Stimulated activated naive CD8-positive, alpha-beta T cell treated with anti-CD3 and anti-CD28 coated beads, Interleukin-15, amount 100 ng/mL, for 72 hours (primary cell): ENCODE results near the gene HADH.
"Not testable (repeated sequence)": the region's sequence is repeated elsewhere in the genome, so short reads cannot be mapped to it uniquely, and the experiment has no call there.

Source experiments
- ATAC-seq: fragments of 150-1000 bp; cut with Tn5 transposase; 2 replicates; pipeline ENCODE4 v1.10.0; 2021; ENCODE audit warnings: mild to moderate bottlenecking, moderate library complexity
- DNase-seq, 2 donors: peaks; one replicate each; pipeline ENCODE4 v3.0.0; 2021 to 2022
- H3K27ac Mint-ChIP-seq, 2 donors: one replicate each; pipeline ENCODE4 v1.8.0; 2022; ENCODE audit warnings: mild to moderate bottlenecking in 2 of 2, mixed read lengths in 2 of 2, moderate library complexity in 2 of 2
- H3K27me3 Mint-ChIP-seq: one replicate; pipeline ENCODE4 v1.8.0; 2022; ENCODE audit warnings: mixed read lengths
- H3K4me1 Mint-ChIP-seq: one replicate; pipeline ENCODE4 v1.8.0; 2022; ENCODE audit warnings: mild to moderate bottlenecking, mixed read lengths
- H3K4me3 Mint-ChIP-seq, 2 donors: one replicate each; pipeline ENCODE4 v1.8.0; 2022; ENCODE audit warnings: mild to moderate bottlenecking in 2 of 2, mixed read lengths in 2 of 2, moderate library complexity in 1 of 2
- H3K9me3 Mint-ChIP-seq, 2 donors: one replicate each; pipeline ENCODE4 v1.8.0; 2022; ENCODE audit warnings: mixed read lengths in 2 of 2

HADH gene

DNA sequence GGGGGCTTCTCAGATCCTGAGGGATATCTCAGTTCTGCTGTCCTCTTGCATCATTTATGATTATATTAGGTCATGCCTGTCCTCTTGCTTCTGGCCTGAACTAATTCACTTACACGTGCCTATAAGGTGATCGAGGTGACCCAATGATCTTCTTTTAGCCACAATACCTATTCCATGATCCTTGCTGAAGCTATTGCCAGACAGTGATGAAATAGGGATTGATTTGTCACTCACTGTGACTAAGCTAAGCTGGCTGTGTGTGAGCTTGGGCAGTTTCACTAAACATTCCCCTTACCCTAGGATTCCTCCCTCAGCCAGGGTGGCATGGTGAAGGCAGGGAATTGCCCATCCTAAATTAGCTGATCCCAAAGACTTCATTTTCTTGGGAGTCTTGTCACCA is 19.0 kb downstream of the HADH start:
- peaks cover 30% of the 10 kb centered on the region for H3K4me1 Mint-ChIP-seq
- DNase-seq (no peak), ATAC-seq (peak; percentile 25)
- no peaks in the 10 kb centered on the region for H3K27me3 Mint-ChIP-seq
- H3K27ac Mint-ChIP-seq = peak overlapping the region in 1 of 2 donors; percentile 28
- H3K9me3 Mint-ChIP-seq = no peaks in the 10 kb centered on the region
- H3K4me3 Mint-ChIP-seq = no peak overlapping the region

DNA sequence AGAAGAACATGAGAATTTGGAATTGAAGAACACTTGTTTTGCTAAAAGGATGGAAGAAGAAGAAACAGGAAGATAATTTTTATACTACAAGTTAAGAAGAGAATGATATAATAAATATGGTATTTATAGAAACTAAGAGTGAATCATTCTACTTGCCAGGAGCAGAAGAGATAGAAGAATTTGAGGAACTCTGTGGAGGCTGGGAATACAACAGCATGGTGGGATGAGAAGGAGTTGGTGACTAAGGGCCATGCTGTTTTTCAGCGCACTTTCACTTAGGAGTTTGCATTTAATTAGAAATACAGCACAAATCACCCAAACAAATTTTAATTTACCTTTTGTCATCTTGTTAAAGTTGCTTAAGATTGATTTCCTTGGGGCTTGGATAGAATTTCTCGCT is 20.5 kb downstream of the HADH start:
- ATAC-seq (no peak), DNase-seq (no peak)
- Mint-ChIP-seq H3K4me3 (no peak overlapping the region), H3K27me3 (no peaks in the 10 kb centered on the region), H3K27ac (no peak overlapping the region), H3K9me3 (no peaks in the 10 kb centered on the region), H3K4me1 (peaks cover 19% of the 10 kb centered on the region)

DNA sequence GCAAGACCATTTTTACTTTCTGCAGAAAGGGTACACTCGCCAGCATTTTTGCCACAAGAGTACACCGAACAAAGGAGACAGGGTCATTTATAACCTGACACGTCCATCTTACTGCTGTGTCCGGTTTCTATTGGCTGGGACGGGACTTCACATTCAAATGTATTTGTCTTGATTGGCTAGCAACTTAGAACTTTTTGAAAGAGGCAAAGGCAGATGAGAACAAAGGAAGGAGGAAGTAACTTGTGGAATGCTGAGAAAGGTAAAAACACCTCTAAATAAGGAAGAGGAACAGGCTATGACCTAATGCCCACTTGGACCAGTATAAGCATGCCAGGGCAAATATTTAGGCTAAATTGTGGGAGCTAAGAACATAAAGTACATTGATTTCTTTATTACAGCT is 22.7 kb downstream of the HADH start:
- not testable (repeated sequence) for H3K9me3 Mint-ChIP-seq, H3K27me3 Mint-ChIP-seq

DNA sequence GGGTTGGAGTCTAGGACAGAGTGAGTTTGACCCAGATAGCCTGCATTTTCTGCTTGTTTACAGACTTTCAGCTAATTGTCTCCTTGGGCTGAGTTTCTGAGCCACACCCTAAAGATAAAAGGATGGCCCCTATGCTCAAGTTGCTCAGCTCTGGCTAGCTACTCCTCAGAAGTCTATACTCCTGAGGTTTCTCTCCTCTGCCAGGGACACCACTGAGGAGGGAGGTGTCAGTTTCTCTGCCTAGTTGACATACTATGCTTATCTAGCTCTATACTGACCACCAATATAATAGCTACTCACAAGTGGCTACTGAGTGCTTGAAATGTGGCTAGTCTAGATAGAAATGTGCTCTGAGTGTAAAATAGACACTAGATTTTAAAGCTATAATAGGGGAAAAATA is 23.6 kb downstream of the HADH start:
- H3K4me3 Mint-ChIP-seq = no peak overlapping the region
- H3K27ac Mint-ChIP-seq = no peak overlapping the region
- no peaks in the 10 kb centered on the region for H3K9me3 Mint-ChIP-seq
- no peak for DNase-seq
- H3K27me3 Mint-ChIP-seq = no peaks in the 10 kb centered on the region
- H3K4me1 Mint-ChIP-seq = peaks cover 6% of the 10 kb centered on the region
- no peak for ATAC-seq

More for the DNA sequence above, 22.7 kb downstream of the HADH start:
- not testable (repeated sequence) for H3K4me1 Mint-ChIP-seq, H3K4me3 Mint-ChIP-seq, ATAC-seq, DNase-seq
- peak overlapping the region in 1 of 2 donors; percentile 26 for H3K27ac Mint-ChIP-seq

DNA sequence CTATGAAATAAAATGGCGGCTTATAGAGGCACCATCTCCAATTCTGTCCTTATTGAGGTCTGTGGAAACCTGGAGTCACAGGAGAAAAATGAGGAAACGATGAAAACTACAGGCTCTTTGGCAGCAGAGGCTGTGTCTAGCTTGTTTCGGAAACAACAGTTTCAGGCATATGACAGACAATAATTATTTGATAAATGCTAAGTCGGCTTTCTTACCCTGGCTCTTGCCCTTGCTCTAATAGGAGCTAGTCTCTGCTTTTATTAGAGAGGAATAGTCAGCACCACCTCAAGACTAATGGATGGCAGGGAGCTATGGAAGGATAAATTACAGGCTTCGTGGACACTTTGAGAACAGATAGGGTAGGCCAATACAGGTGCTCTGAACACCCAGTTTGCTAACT is 24.3 kb downstream of the HADH start:
- H3K9me3 Mint-ChIP-seq = no peaks in the 10 kb centered on the region
- H3K4me1 Mint-ChIP-seq = peaks cover 8% of the 10 kb centered on the region
- no peak for ATAC-seq
- no peaks in the 10 kb centered on the region for H3K27me3 Mint-ChIP-seq
- no peak overlapping the region for H3K27ac Mint-ChIP-seq
- no peak overlapping the region for H3K4me3 Mint-ChIP-seq
- DNase-seq = no peak

DNA sequence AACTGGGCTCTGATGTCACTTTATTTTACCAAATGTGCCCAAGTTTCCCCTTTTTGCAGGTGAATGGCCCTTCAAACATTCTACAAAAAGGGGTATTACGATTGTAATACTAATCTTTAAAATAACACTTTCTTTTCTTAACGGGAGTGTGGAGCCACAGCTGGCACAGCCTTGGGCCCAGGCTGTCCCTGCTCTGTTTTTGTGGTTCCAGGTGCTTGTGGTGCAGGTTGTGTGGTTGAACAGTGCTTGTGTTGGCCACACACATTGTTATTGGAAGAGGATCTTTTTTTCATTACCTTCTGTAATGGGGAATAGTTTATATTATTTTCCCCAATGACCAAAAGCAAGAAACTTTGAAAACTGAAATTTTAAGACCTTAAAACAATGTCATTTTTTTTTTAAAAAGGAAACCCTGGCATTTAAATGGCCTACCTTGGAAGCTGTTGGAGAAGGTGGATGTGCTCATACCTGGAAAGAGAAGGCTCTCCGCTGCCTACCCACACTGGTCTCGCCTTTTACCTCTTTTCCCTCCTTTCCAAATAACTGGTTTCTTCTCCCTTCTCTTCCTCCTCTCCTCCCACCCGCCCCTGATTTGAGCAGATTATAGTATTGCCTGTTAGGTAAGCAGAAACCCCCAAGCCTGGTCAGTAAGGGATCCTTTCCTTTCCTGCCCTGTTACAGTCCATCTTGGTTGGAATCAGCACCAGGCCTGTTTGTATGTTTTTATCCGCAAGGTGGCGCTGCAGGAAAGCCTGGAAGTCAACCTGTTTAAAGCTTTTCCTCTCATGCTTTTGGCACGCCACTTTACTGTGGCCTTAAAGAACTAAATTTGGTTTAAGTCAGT is 28.6 kb downstream of the HADH start:
- no peaks in the 10 kb centered on the region for H3K27me3 Mint-ChIP-seq
- ATAC-seq (peak; percentile 61), DNase-seq (peak; percentile 76 to 80)
- no peaks in the 10 kb centered on the region for H3K9me3 Mint-ChIP-seq
- H3K27ac Mint-ChIP-seq = peak overlapping the region in 1 of 2 donors; percentile 84
- peaks cover 24% of the 10 kb centered on the region for H3K4me1 Mint-ChIP-seq
- H3K4me3 Mint-ChIP-seq = no peak overlapping the region

DNA sequence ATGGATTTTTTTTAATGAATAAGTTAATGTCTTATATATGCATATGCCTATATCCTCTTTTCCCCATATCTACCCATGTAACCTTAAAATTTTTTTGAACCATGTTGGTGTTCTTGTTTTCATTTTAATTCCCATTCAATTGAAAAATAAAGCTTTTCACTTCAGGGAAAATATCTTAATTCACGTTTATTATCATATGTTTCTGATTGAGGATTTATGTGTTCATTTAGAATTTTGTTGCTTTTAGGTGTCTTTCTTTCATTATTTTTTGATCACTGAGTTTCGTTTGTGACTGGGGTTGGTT is 29.1 kb downstream of the HADH start:
- no peaks in the 10 kb centered on the region for H3K27me3 Mint-ChIP-seq
- DNase-seq (no peak), ATAC-seq (no peak)
- no peak overlapping the region for H3K27ac Mint-ChIP-seq
- H3K9me3 Mint-ChIP-seq = no peaks in the 10 kb centered on the region
- H3K4me3 Mint-ChIP-seq = no peak overlapping the region
- H3K4me1 Mint-ChIP-seq = peaks cover 24% of the 10 kb centered on the region

DNA sequence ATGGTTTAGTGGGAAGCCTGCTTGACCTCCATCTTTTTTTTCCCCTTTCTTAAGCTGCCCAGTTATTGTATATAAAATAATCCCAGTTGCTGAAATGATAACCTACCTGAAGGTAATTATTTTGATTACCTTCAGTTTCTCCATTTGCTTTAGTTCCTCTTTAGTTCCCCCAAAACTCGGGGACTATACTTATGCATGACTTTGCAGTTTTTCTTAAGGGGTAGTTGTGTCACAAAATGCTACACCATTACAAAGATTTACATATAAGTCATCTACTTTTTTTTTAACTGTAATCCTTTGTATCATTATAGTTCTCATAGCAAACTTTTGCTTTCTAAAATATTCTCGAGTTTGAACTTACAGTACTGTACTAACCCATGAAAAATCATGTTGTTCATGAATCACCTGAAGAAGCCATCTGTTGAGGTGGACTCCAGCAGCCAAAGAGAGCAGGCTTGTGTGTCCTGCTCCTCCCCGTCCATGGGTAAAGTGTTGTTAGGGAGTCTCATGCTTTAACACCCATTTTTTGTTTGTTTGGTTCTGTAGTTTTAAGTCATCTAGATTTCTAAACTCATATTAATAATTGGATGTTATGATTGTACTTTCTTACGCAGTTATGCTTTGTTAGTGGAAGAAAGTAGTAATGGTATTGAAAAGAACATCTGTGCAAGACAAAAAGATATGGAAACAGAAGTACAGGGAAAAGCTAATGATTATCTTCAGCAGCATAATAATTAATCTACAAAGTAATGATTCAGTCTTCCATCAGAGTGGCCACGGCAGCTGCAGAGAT is 34.6 kb downstream of the HADH start:
- ATAC-seq = no peak
- no peak for DNase-seq
- Mint-ChIP-seq H3K27ac (no peak overlapping the region), H3K4me1 (peaks cover 28% of the 10 kb centered on the region), H3K9me3 (no peaks in the 10 kb centered on the region), H3K27me3 (no peaks in the 10 kb centered on the region), H3K4me3 (no peak overlapping the region)

DNA sequence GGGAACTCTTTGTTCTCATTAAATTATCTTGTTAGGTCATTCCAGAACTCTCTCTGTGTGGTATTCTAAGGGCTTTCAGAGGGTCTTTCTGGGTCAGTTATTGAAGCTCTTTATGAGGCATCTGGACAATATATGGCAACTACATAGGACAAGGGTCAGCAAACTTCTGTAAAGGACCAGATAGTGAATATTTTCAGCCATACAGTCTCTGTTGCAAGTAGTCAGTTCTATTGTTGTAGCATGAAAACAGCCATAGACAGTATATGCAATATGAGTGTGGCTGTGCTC is 35.1 kb downstream of the HADH start:
- Mint-ChIP-seq H3K9me3 (no peaks in the 10 kb centered on the region), H3K4me1 (peaks cover 28% of the 10 kb centered on the region), H3K27ac (peak overlapping the region in 1 of 2 donors; percentile 45), H3K27me3 (no peaks in the 10 kb centered on the region), H3K4me3 (no peak overlapping the region)
- DNase-seq (no peak), ATAC-seq (no peak)

DNA sequence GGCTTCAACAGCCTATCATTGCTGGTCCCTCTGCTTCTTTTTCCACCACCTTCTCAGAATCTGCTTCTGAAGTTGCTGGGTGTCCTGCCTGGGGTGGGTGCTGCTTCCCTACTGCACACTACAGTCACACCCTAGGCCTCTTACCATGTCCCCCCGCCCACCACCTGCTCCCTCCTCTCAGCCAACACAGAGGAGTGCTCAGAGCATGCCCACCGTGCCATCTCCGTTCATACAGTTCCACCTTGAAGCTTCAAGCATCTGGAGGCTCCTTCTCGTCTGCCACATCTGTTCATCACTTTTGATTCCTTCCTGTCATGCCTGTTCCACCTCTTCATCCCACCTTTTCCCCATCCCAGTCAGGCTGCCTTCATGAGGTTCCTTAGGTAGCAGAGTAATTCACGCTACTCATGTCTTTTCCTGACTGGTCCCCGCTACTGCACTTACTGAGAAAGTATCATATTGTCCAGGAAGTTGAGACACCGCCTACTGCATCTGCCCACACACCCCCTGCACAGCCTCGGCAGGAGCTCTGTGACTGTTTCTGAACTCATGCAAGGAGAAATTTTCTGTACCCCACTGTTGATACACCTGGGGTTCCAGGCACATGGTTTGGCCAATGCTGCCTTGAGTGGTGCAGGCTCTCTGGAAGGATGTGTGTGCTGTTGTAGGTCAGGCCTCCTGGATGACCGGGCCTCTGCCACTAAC is 39.5 kb downstream of the HADH start:
- H3K4me3 Mint-ChIP-seq = peak overlapping the region; percentile 68 to 71

DNA sequence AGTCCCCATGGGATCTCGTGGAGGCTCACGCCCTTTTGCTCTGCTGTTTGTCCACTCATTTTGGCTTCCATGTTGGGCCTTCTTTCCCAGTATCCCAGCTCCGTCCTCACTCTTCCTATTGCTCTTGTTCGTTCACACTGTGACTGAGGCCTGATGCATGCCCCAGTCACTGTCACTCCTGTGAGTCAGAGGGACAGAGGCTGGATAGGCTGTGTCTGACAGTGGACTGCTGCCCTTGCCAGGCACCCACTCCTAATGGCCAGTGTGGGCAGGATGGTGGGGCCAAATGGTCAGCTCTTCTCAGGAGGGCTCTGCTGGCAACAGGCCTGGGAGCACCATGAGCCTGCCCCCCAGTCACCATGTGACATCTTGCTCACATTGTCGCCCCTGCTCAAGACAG is 40.0 kb downstream of the HADH start:
- ATAC-seq (peak; percentile 51), DNase-seq (no peak)
- Mint-ChIP-seq H3K9me3 (peaks cover 0 to 8% of the 10 kb centered on the region in 2 donors), H3K4me1 (peaks cover 66% of the 10 kb centered on the region), H3K27ac (peak overlapping the region; percentile 93 to 97), H3K4me3 (peak overlapping the region; percentile 63 to 71), H3K27me3 (no peaks in the 10 kb centered on the region)

More for the DNA sequence above, 39.5 kb downstream of the HADH start:
- H3K27me3 Mint-ChIP-seq = no peaks in the 10 kb centered on the region
- peak; percentile 60 for ATAC-seq
- peak overlapping the region; percentile 71 to 97 for H3K27ac Mint-ChIP-seq
- peak in 1 of 2 donors; percentile 49 for DNase-seq
- H3K4me1 Mint-ChIP-seq = peaks cover 61% of the 10 kb centered on the region
- H3K9me3 Mint-ChIP-seq = peaks cover 0 to 8% of the 10 kb centered on the region in 2 donors

DNA sequence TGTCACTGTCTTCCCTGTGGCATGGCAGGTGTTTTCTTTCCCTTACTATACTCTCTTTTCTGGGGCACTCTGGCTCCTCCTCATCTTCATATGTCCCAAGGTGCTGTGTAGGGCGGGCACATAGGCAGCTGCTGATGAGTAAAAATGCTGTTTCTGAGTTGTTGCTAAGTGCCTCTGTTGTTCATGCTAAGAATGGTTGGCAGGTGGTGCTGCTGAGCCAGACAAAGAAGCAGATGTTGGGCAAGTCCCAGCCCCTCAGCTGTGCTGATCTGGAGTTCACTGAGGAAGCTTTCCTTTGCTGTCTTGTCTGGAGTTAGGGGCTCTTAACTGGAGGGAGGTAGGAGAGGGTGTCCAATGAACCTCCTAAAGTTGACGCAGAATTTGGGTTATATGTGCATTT is 40.6 kb downstream of the HADH start:
- ATAC-seq = peak; percentile 91
- DNase-seq = peak; percentile 68 to 83
- Mint-ChIP-seq H3K27me3 (no peaks in the 10 kb centered on the region), H3K4me1 (peaks cover 72% of the 10 kb centered on the region), H3K27ac (peak overlapping the region; percentile 93 to 97), H3K4me3 (peak overlapping the region; percentile 63 to 71), H3K9me3 (peaks cover 0 to 8% of the 10 kb centered on the region in 2 donors)

DNA sequence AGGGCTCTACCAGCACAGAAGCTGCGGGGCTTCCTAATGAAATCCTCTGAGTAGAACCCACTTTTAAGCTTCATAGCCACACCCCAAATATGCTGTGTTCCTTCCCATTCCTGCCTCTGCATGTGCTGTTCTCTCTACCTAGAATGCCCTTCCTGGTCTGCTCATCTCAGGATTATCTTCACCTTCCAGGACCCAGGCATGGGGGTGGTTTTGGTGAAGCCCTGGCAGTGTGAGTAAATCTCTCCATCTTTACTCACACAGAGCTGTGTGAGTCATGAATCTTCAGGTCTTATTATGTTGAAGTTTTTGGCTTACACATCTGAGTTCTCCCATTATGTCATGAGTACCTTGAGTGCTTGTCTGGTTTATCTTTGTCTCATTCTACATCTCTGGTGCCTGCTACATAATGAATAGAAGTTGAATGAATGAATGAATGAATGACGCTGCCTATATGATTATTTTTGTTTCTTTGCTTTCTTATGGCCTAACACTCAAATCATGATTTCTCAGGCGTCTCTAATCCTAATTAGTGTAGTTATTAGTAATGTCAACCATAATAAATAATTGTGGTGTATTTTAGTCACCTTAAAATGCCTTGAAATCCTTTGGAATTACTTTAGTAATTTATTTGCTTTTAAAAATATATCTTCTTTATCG is 41.9 kb downstream of the HADH start:
- ATAC-seq (peak; percentile 57), DNase-seq (peak in 1 of 2 donors; percentile 59)
- peak overlapping the region; percentile 19 to 35 for H3K4me3 Mint-ChIP-seq
- peaks cover 0 to 8% of the 10 kb centered on the region in 2 donors for H3K9me3 Mint-ChIP-seq
- peaks cover 81% of the 10 kb centered on the region for H3K4me1 Mint-ChIP-seq
- peak overlapping the region; percentile 87 to 97 for H3K27ac Mint-ChIP-seq
- H3K27me3 Mint-ChIP-seq = no peaks in the 10 kb centered on the region

DNA sequence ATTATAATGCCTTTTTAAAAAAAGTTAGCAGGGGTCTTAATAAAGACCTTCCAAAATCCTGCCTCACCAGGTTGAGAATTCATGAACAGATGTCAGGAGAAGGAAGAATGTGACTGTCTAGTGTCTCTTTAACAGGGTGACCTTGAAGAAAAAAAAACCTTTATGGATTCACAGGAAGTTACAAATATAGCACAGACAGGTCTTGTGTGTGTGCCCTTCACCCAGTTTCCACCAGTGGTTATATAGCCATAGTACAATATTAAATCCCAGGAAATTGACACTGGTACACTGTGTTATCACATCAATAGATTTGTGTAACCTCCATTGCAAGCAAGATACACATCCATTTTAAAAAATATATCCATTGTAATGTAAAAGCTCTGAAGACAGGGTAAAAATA is 43.7 kb downstream of the HADH start:
- peaks cover 88% of the 10 kb centered on the region for H3K4me1 Mint-ChIP-seq
- peaks cover 4 to 8% of the 10 kb centered on the region in 2 donors for H3K9me3 Mint-ChIP-seq

DNA sequence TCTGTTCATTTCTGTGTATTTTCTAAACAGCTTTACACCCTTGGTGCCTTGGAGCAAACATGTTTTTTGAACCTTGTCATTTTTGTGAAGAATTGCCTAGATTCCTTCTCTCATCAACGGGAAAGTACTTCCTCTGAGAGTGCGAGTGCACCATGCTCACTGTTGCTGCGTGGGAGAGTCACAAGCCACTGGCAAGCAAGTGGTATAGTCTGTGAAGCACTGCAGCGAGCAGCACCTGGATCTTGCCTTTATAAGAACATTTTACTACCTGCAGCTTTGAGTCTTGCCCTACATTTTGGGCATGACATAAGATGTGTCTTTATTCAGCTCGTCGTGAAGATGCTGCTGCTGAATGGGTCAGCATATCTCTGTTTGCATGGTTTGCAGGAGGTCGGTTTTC is 44.9 kb downstream of the HADH start:
- peak overlapping the region; percentile 81 to 83 for H3K4me3 Mint-ChIP-seq
- H3K27ac Mint-ChIP-seq = peak overlapping the region in 1 of 2 donors; percentile 50
- H3K27me3 Mint-ChIP-seq = no peaks in the 10 kb centered on the region
- DNase-seq = no peak
- peaks cover 82% of the 10 kb centered on the region for H3K4me1 Mint-ChIP-seq
- peaks cover 4 to 8% of the 10 kb centered on the region in 2 donors for H3K9me3 Mint-ChIP-seq
- ATAC-seq = no peak

More for the DNA sequence above, 43.7 kb downstream of the HADH start:
- ATAC-seq = no peak
- DNase-seq = no peak
- Mint-ChIP-seq H3K4me3 (no peak overlapping the region), H3K27ac (no peak overlapping the region), H3K27me3 (no peaks in the 10 kb centered on the region)
